Measurements from ENCODE around the gene TNFSF12. TPM values are rescaled to one million over a fixed set of nuclear protein-coding genes. Genes with fewer than 3 reads are reported as not detected.

TNFSF12 gene
- total RNA-seq, 2 experiments from 2014 or later = 13.3 to 14.4 TPM

- ChIA-PET POLR2A (interaction anchor here (0.7 to 1.9 kb wide), 7 partner anchors 8 to 127 kb away, joined by 3 to 10 read pairs (median 4); partner anchors contain the start of genes MPDU1, TMEM102 and TP53), CTCF (interaction anchor here (0.6 to 3.1 kb wide), 42 partner anchors 8 to 296 kb away, joined by 3 to 36 read pairs (median 5); partner anchors contain the start of genes ACAP1, CD68, NEURL4 and POLR2A)
Measured at GRCh38 chr17:7560172-7561027, 11.5 kb downstream of the TNFSF12 start.

DNA sequence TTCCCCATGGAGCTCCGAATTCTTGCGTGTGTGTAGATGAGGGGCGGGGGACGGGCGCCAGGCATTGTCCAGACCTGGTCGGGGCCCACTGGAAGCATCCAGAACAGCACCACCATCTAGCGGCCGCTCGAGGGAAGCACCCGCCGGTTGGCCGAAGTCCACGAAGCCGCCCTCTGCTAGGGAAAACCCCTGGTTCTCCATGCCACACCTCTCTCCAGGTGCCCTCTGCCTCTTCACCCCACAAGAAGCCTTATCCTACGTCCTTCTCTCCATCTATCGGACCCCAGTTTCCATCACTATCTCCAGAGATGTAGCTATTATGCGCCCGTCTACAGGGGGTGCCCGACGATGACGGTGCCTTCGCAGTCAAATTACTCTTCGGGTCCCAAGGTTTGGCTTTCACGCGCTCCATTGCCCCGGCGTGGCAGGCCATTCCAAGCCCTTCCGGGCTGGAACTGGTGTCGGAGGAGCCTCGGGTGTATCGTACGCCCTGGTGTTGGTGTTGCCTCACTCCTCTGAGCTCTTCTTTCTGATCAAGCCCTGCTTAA lies 12.2 kb downstream of the TNFSF12 start:
- POLR2A ChIA-PET = interaction anchor here (0.7 to 1.9 kb wide), 8 partner anchors 8 to 126 kb away, joined by 3 to 10 read pairs (median 4); partner anchors contain the start of genes MPDU1, TMEM102 and TP53
- CTCF ChIA-PET = interaction anchor here (0.6 to 3.1 kb wide), 47 partner anchors 9 to 526 kb away, joined by 3 to 36 read pairs (median 4); partner anchors contain the start of genes ACAP1, CD68, MPDU1 and NEURL4

DNA sequence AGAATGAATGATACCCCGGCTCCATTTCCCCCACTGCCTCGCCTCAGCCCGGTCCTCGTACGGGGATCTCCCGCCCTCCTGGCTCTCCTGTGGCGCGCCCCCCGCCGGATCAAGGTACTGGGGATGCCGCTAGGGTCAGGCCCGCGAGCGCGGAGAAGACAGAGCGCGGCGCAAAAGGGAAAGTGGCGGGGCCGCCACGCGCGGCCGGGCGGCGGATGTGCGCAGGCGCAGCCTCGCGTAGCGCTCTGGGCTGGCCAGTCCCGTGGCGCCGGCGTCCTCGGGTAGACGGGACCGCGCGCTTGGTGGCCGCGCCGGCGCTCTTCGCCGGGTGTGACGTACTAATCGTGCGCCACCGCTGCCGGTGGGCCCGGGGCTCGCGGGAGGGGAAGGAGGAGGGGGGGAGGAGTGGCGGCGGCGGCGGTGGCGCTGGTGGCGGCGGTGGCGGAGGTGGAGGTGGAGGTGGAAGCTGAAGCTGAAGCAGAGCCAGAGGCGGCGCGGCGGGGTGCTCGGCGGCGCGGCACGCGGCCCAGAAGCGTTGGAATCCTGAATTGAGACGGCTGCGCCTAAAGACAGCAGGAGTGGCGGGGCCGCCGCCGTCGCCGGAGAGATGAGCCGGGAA lies 12.8 kb downstream of the TNFSF12 start, which contains the start of gene SENP3:
Gene SENP3 (plus strand): TSS at position 331 of the 619 bp plus-strand sequence. CDS start 1,158 bp downstream, outside the sequence.
- ChIA-PET POLR2A (interaction anchor here (0.6 to 1.9 kb wide), 8 partner anchors 14 to 296 kb away, joined by 3 to 10 read pairs (median 6); partner anchors contain the start of genes MPDU1, TMEM102 and TP53), CTCF (interaction anchor here (0.6 to 3.1 kb wide), 35 partner anchors 9 to 526 kb away, joined by 3 to 36 read pairs (median 5); partner anchors contain the start of genes CD68, MPDU1, NEURL4 and POLR2A)

DNA sequence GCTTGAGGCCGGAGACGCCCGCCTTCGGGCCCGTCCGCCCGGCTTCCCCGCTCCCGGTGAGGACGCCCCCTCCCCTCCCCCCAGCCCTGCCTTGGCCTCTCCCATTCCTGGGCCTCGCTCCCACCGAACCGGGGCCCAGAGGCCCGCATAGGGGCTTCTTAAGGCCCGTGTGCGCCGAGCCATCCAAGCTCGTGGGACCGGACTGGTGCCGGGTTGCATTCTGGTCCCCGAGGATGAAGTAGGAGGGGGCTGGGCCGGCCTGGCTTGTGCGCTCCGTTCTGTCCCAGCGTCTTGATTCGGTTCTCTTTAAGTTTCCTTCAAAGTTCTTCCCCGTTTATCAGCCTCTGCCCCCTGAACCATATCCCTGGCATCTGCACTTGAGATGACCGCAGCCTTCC lies 13.3 kb downstream of the TNFSF12 start:
- ChIA-PET POLR2A (interaction anchor here (0.6 to 1.9 kb wide), 5 partner anchors 13 to 296 kb away, joined by 5 to 10 read pairs (median 6); partner anchors contain the start of gene MPDU1), CTCF (interaction anchor here (2.2 to 3.1 kb wide), 6 partner anchors 9 to 126 kb away, joined by 8 to 29 read pairs (median 22); partner anchors contain the start of genes SOX15 and TMEM102)

GRCh38 chr17:7563115-7563869 lies 14.4 kb downstream of the TNFSF12 start:
- ChIA-PET CTCF (interaction anchor here (0.6 kb wide), 1 partner anchor 65 kb away, joined by 3 read pairs; no protein-coding TSS in a partner anchor), POLR2A (interaction anchor here (0.5 to 1.5 kb wide), 2 partner anchors 12 to 364 kb away, joined by 6 to 7 read pairs; no protein-coding TSS in a partner anchor)

- POLR2A ChIA-PET = no interaction called here
Measured at GRCh38 chr17:7569571-7569970, 20.7 kb downstream of the TNFSF12 start.

DNA sequence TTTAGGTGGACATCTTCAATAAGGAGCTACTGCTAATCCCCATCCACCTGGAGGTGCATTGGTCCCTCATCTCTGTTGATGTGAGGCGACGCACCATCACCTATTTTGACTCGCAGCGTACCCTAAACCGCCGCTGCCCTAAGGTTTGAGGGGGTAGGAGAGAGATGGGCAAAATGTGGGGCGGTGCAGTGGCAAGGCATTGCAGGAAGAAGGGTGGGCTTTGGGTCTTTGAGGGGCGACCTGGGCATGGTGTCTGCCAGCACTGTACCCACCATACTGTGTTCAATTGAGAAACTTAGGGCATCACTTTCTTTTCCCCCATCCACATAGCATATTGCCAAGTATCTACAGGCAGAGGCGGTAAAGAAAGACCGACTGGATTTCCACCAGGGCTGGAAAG lies 21.5 kb downstream of the TNFSF12 start:
- POLR2A ChIA-PET = interaction anchor here (0.6 kb wide), 1 partner anchor 18 kb away, joined by 3 read pairs; no protein-coding TSS in a partner anchor
- CTCF ChIA-PET = interaction anchor here (2.2 to 4.2 kb wide), 2 partner anchors 9 to 19 kb away, joined by 7 to 27 read pairs; partner anchors contain the start of gene SENP3

More at GRCh38 chr17:7569571-7569970, 20.7 kb downstream of the TNFSF12 start:
- CTCF ChIA-PET = interaction anchor here (2.2 to 4.2 kb wide), 2 partner anchors 9 to 20 kb away, joined by 7 to 27 read pairs; partner anchors contain the start of gene SENP3

GRCh38 chr17:7572338-7572587 lies 23.4 kb downstream of the TNFSF12 start:
- ChIA-PET POLR2A (interaction anchor here (0.6 to 2.2 kb wide), 3 partner anchors 12 to 87 kb away, joined by 3 to 8 read pairs (median 4); no protein-coding TSS in a partner anchor), CTCF (interaction anchor here (1.8 to 4.2 kb wide), 2 partner anchors 11 to 12 kb away, joined by 4 to 27 read pairs; partner anchors contain the start of genes MPDU1 and SENP3)

DNA sequence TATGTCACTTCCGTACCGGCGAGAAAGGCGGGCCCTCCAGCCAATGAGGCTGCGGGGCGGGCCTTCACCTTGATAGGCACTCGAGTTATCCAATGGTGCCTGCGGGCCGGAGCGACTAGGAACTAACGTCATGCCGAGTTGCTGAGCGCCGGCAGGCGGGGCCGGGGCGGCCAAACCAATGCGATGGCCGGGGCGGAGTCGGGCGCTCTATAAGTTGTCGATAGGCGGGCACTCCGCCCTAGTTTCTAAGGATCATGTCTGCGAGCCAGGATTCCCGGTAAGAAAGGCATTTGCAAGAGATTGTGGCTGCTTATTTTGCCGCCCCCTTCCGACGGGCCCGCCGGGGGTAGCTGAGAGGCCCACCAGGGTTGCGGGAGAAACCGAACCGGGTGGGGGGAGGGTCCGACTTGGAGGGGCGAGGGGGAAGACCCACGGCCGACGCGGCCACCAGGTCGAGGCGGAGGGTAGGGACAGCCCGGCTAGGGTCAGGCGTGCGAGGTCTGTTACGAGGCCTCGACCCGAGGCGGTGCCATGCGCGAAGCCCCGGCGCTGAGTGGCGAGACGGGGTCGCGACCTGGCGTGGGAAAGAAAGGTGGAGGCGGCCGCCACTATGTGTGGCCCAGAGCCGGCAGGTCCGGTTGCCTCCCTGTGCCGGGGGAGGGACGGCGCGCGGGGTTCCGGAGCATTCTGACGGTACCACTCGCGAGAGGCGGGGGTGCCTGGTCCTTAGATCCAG lies 23.9 kb downstream of the TNFSF12 start:
- POLR2A ChIA-PET = interaction anchor here (0.6 to 3.9 kb wide), 9 partner anchors 11 to 675 kb away, joined by 3 to 29 read pairs (median 5); partner anchors contain the start of genes CTC1, MPDU1, TP53 and WRAP53
- CTCF ChIA-PET = interaction anchor here (1.8 to 4.2 kb wide), 2 partner anchors 11 to 12 kb away, joined by 4 to 27 read pairs; partner anchors contain the start of genes MPDU1 and SENP3

- CTCF ChIA-PET = interaction anchor here (1.3 to 4.2 kb wide), 5 partner anchors 11 to 16 kb away, joined by 3 to 27 read pairs (median 7); partner anchors contain the start of genes MPDU1 and SENP3
- POLR2A ChIA-PET = interaction anchor here (0.6 to 3.9 kb wide), 12 partner anchors 11 to 675 kb away, joined by 3 to 29 read pairs (median 4); partner anchors contain the start of genes CTC1, FXR2, MPDU1 and TP53
Measured at GRCh38 chr17:7573324-7574080, 24.6 kb downstream of the TNFSF12 start.

DNA sequence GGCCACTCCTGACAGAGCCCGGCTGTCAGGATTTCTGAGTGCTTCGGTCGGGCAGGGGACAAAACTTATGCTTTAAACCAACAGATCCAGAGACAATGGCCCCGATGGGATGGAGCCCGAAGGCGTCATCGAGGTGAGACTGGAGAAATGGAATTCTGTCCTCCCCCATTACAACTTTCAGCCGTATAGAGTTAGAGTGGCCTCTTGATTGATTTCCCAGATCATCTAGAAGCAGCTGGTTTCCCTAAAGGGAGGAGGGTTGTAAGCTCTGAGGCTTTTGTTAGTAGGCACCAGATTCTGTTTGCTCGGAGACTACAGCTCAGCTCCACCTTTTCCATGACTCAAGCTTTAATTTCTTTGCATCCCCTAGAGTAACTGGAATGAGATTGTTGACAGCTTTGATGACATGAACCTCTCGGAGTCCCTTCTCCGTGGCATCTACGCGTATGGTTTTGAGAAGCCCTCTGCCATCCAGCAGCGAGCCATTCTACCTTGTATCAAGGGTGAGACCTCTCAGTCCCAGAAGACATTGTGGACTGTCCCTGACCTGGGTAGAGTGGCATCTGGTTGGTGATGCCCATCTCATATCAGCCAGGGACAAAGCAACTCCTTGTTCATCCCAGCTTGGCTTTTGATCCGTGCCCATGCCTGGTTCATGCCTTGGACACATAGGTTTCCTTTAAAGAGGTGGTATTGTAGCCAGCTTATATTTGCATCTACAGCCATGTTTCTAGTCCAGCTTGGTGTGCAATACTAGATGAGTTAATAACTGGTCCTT lies 25.5 kb downstream of the TNFSF12 start:
- CTCF ChIA-PET = interaction anchor here (1.3 to 3.2 kb wide), 3 partner anchors 10 to 15 kb away, joined by 3 to 21 read pairs (median 7); partner anchors contain the start of genes MPDU1 and SENP3
- POLR2A ChIA-PET = interaction anchor here (0.6 to 3.9 kb wide), 13 partner anchors 9 to 266 kb away, joined by 3 to 29 read pairs (median 3); partner anchors contain the start of genes FXR2, MPDU1, POLR2A and TP53

DNA sequence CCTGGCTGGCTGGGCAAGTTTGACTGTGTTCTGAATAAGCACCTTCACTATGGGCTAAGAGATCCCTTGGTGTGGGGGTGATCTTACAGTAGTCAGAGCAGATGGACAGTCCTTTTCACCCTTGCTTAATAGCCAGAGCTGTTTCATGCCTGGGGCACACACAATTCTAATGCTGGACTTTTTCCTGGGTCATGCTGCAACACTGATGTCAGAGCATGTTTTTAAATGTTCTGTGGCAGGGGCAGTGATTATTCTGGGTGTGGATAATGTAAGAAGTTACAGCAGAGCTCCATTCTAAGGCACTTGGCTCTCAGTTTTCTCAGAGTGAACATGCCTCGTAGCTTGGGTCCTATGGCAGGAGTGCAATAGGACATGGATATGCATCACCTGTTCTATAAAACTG lies 26.6 kb downstream of the TNFSF12 start:
- POLR2A ChIA-PET = interaction anchor here (0.5 to 3.9 kb wide), 6 partner anchors 9 to 267 kb away, joined by 3 to 29 read pairs (median 6); partner anchors contain the start of genes MPDU1, NEURL4 and SENP3

DNA sequence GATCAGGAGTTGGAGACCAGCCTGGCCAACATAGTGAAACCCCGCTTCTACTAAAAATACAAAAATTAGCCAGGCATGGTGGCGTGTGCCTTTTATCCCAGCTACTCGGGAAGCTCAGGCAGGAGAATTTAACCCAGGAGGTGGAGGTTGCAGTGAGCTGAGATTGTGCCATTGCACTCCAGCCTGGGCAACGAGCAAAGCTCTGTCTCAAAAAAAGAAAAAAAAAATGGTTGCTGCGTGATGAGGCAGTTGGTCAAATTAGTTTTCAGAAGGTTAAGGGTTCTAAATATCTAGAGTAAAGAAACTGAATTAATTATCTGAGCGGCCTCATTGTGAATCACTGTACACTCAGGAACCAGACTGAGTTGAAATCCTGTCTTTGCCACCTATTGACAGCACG lies 27.1 kb downstream of the TNFSF12 start:
- ChIA-PET POLR2A (interaction anchor here (0.5 to 3.9 kb wide), 6 partner anchors 8 to 267 kb away, joined by 3 to 29 read pairs (median 6); partner anchors contain the start of genes MPDU1, NEURL4 and SENP3), CTCF (interaction anchor here (1.0 to 3.2 kb wide), 2 partner anchors 15 to 279 kb away, joined by 4 to 21 read pairs; partner anchors contain the start of gene SENP3)

More for the DNA sequence above, 26.6 kb downstream of the TNFSF12 start:
- CTCF ChIA-PET = interaction anchor here (3.2 kb wide), 1 partner anchor 14 kb away, joined by 21 read pairs; the partner anchor contains the start of gene SENP3

GRCh38 chr17:7576432-7576937 lies 27.6 kb downstream of the TNFSF12 start:
- POLR2A ChIA-PET = interaction anchor here (0.5 to 3.9 kb wide), 5 partner anchors 8 to 1660 kb away, joined by 3 to 29 read pairs (median 5); partner anchors contain the start of gene MPDU1
- CTCF ChIA-PET = interaction anchor here (0.7 to 3.2 kb wide), 3 partner anchors 15 to 280 kb away, joined by 3 to 21 read pairs (median 4); partner anchors contain the start of gene SENP3

Measured in activated CD8-positive, alpha-beta memory T cell treated with anti-CD3 and anti-CD28 coated beads for 36 hours (primary cell).